Left colon (tissue), 2 donors: ENCODE data around the gene GYPE. TPM values are rescaled to one million over a fixed set of nuclear protein-coding genes. Genes with fewer than 3 reads are reported as not detected.

Experiments
- total RNA-seq, 2 donors: library from RNA; stranded (reverse); fragmentation: NEBNext Ultra II Directional; extraction: Animal tissue kit (Norgen Biotek cat#: 25700); gene quantifications; one replicate each; pipeline ENCODE4 v1.2.1, GENCODE V29; 2021
- donor health status: DM: no; HTN: no; CAD: no.
- donor health status: DM: yes; HTN: yes; CAD: no.

GYPE gene
- total RNA-seq, 2 donors from 2014 or later = 0.18 to 0.25 TPM

Other genes with a start within 250 kb of the GYPE start
- not detected for gene FREM3, start 204.9 kb downstream of the GYPE start, total RNA-seq
- gene GYPB, start 113.8 kb upstream of the GYPE start, total RNA-seq = not detected
- not detected for gene GYPA, start 235.2 kb upstream of the GYPE start, total RNA-seq